Mesenchymal stem cell (in vitro differentiated cells and primary cell): ENCODE results near the gene CARD10.
A peak's percentile ranks its signal among the peaks of the same experiment; 100 is the strongest.

ENCODE experiments used
- DNase-seq: peaks from one replicate; pipeline ENCODE4 v3.0.0-alpha.2; 2013
- H2AFZ ChIP-seq: one replicate; pipeline ENCODE4 v1.6.1; 2013; ENCODE audit warnings: low read depth, mild to moderate bottlenecking, control low read depth, inconsistent platforms, low read length, moderate library complexity
- H2AK5ac ChIP-seq: 2 replicates; pipeline ENCODE4 v1.6.1; 2013; ENCODE audit warnings: low read length, moderate library complexity, mild to moderate bottlenecking, inconsistent platforms; ENCODE audit not compliant: severe bottlenecking
- H2BK120ac ChIP-seq: one replicate; pipeline ENCODE4 v1.6.1; 2013; ENCODE audit warnings: low read depth, mild to moderate bottlenecking, inconsistent platforms, low read length, moderate library complexity
- H2BK12ac ChIP-seq, 2 experiments: one replicate each; pipeline ENCODE4 v1.6.1; 2013; ENCODE audit warnings: inconsistent platforms in 2 of 2, low read length in 2 of 2, mild to moderate bottlenecking in 2 of 2, moderate library complexity in 2 of 2, control low read depth in 1 of 2
- H2BK15ac ChIP-seq: one replicate; pipeline ENCODE4 v1.6.1; 2013; ENCODE audit warnings: mild to moderate bottlenecking, low read depth, inconsistent platforms; ENCODE audit not compliant: poor library complexity, severe bottlenecking
- H2BK5ac ChIP-seq: 2 replicates; pipeline ENCODE4 v1.6.1; 2013; ENCODE audit warnings: low read depth, mild to moderate bottlenecking, low read length, control low read depth, inconsistent platforms; ENCODE audit not compliant: poor library complexity, severe bottlenecking
- H3K14ac ChIP-seq, 2 experiments: one replicate each; pipeline ENCODE4 v1.6.1; 2013; ENCODE audit warnings: inconsistent platforms in 2 of 2, low read length in 2 of 2, control low read depth in 1 of 2, mild to moderate bottlenecking in 1 of 2, moderate library complexity in 1 of 2
- H3K18ac ChIP-seq, 2 experiments: one replicate each; pipeline ENCODE4 v1.6.1; 2013; ENCODE audit warnings: inconsistent platforms in 2 of 2, low read length in 2 of 2, control low read depth in 1 of 2, low read depth in 1 of 2, mild to moderate bottlenecking in 1 of 2
- H3K23ac ChIP-seq, 2 experiments: one replicate each; pipeline ENCODE4 v1.6.1; 2013; ENCODE audit warnings: inconsistent platforms in 2 of 2, low read length in 2 of 2, mild to moderate bottlenecking in 2 of 2, moderate library complexity in 2 of 2, control low read depth in 1 of 2
- H3K27ac ChIP-seq: 2 replicates; pipeline ENCODE4 v1.5.1; 2013; ENCODE audit warnings: mild to moderate bottlenecking, moderate library complexity, low read length, control low read depth, inconsistent platforms; ENCODE audit not compliant: poor library complexity, severe bottlenecking
- H3K27me3 ChIP-seq, 2 experiments: 2 replicates each; pipeline versions ENCODE4 v1.6.1 to v1.7.0; 2013; ENCODE audit warnings: low read length in 2 of 2, mild to moderate bottlenecking in 2 of 2, moderate library complexity in 2 of 2, control low read depth in 1 of 2, inconsistent platforms in 1 of 2; ENCODE audit not compliant: control insufficient read depth in 1 of 2, insufficient read depth in 1 of 2
- H3K36me3 ChIP-seq, 2 experiments: 2 replicates each; pipeline versions ENCODE4 v1.6.1 to v1.7.0; 2013; ENCODE audit warnings: low read length in 2 of 2, control low read depth in 1 of 2, inconsistent platforms in 1 of 2, low read depth in 1 of 2, mild to moderate bottlenecking in 1 of 2; ENCODE audit not compliant: insufficient read depth in 2 of 2, control insufficient read depth in 1 of 2
- H3K4ac ChIP-seq, 2 experiments: one replicate each; pipeline ENCODE4 v1.6.1; 2013; ENCODE audit warnings: inconsistent platforms in 2 of 2, low read length in 2 of 2, mild to moderate bottlenecking in 2 of 2, moderate library complexity in 2 of 2, control low read depth in 1 of 2, low read depth in 1 of 2
- H3K4me1 ChIP-seq: 2 replicates; pipeline ENCODE4 v1.6.1; 2013; ENCODE audit warnings: low read depth, low read length, control low read depth; ENCODE audit not compliant: control insufficient read depth, insufficient read depth
- H3K4me2 ChIP-seq: 2 replicates; pipeline ENCODE4 v1.6.1; 2013; ENCODE audit warnings: low read length, mild to moderate bottlenecking, inconsistent platforms; ENCODE audit not compliant: poor library complexity, severe bottlenecking
- H3K4me3 ChIP-seq, 2 experiments: 2 replicates each; pipeline versions ENCODE4 v1.5.1 to v1.7.0; 2013; ENCODE audit warnings: low read length in 2 of 2, mild to moderate bottlenecking in 2 of 2, control low read depth in 1 of 2, low read depth in 1 of 2; ENCODE audit not compliant: insufficient read depth in 1 of 2
- H3K79me1 ChIP-seq: replicated peaks from 2 replicates; pipeline ENCODE4 v1.6.1; 2013; ENCODE audit warnings: mild to moderate bottlenecking, control low read depth, low read length, inconsistent platforms; ENCODE audit not compliant: poor library complexity, severe bottlenecking
- H3K9ac ChIP-seq: 2 replicates; pipeline ENCODE4 v1.7.0; 2013; ENCODE audit warnings: mild to moderate bottlenecking, low read length, moderate library complexity
- H3K9me3 ChIP-seq: 2 replicates; pipeline ENCODE4 v1.7.0; 2013; ENCODE audit warnings: mild to moderate bottlenecking, low read length; ENCODE audit not compliant: control insufficient read depth
- H4K8ac ChIP-seq: one replicate; pipeline ENCODE4 v1.6.1; 2013; ENCODE audit warnings: inconsistent platforms, mild to moderate bottlenecking, low read length, moderate library complexity
- H4K91ac ChIP-seq: one replicate; pipeline ENCODE4 v1.6.1; 2013; ENCODE audit warnings: mild to moderate bottlenecking, low read length, inconsistent platforms
- WGBS: methylation state at CpG from one replicate; pipeline ENCODE4 v1.1.7; 2013; ENCODE audit warnings: mixed read lengths; 5-methylcytosine and 5-hydroxymethylcytosine counted together

Gene CARD10

DNA sequence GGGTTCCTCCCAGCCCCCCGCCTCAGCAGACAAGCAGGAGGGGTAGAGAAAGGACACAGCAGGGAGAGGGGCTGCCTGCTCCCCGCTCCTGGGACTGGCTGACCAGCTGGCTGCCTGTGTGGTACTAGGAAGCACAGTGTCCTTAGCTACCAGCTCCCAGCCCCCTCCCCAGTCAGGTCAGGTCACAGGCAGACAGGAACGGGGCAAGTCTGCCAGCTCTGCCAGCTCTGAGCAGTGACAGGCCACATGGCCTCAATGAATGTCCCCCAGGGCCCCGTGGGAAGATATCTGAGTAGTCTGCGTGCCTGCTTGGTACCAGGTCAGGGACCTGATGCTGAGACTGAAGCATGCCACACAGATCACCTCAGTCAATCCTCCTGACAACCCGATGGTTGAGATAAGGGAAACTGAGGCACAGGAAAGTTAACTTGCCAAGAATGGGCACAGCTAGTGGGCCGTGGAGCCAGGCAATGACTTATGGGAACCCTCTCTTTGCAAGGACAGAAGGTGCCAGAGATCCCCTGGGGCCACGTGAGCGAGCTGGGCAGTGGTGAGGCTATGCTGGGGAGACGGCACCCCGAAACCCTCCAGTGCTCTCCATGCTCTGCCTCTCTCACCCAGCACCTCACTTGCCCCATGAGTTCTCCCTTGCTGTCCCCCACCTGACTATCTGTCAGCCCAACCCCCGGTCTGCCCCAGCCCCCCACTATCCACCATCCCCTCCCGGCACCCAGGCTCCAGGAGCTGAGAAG, 19.2 kb downstream of the CARD10 start:
- Histone ChIP-seq H3K14ac (peak overlapping the region in 1 of 2 experiments; percentile 53), H3K4me2 (no peak overlapping the region), H3K27me3 (no peaks in the 10 kb centered on the region), H3K79me1 (peaks cover 18% of the 10 kb centered on the region), H3K27ac (peak overlapping the region; percentile 97), H4K8ac (no peak overlapping the region), H2AK5ac (peak overlapping the region; percentile 96), H2BK120ac (no peak overlapping the region), H3K36me3 (peaks cover 70 to 71% of the 10 kb centered on the region in 2 experiments), H2AFZ (no peak overlapping the region), H3K4me1 (peaks cover 79% of the 10 kb centered on the region), H4K91ac (peak overlapping the region; percentile 28), H3K23ac (no peak overlapping the region), H2BK5ac (peak overlapping the region; percentile 68), H3K9me3 (no peaks in the 10 kb centered on the region), H3K9ac (no peak overlapping the region), H2BK15ac (no peak overlapping the region), H3K4me3 (no peak overlapping the region), H3K4ac (no peak overlapping the region), H2BK12ac (peak overlapping the region in 1 of 2 experiments; percentile 85), H3K18ac (peak overlapping the region in 1 of 2 experiments; percentile 61)
- DNase-seq, result no peak
- WGBS, result 95% methylated on average over 12 of the region's 13 CpGs

DNA sequence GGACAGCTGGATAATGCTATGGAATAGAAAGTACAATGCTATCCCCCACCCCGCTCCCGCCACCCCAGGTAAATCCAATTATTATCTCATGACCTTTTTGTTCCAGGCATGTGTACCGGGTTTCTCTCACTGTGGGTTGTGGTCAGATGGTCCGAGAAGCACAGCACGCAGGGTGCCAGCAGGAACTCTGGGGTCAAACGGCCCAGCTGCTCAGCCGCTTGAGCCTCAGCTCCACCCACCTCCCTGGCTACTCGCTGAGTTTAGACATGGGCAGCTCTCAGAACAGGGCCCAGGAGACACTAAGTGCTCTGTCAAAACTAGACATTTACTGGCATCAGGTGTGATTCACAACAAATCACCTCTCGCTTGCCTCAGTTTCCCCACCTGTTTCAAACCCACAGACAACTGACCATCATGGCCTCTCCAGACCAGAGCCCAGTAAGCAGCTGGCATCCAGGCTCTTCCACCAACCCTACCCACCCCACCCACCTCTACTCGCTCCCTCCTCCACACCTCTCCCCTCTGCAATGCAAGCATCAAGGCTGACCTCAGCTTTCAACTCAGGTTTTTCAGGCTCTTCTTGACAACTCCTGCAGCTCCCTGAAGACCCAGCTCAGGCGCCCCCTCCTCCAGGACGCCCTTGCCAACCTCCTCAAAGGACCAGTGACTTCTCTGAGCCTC, 20.0 kb downstream of the CARD10 start:
- no peak overlapping the region for H3K4me2 ChIP-seq
- H3K27me3 ChIP-seq, result no peaks in the 10 kb centered on the region
- peaks cover 83% of the 10 kb centered on the region for H3K4me1 ChIP-seq
- peak overlapping the region in 1 of 2 experiments; percentile 7 for H3K18ac ChIP-seq
- H3K9ac ChIP-seq, result no peak overlapping the region
- H3K23ac ChIP-seq, result no peak overlapping the region
- peaks cover 12% of the 10 kb centered on the region for H3K79me1 ChIP-seq
- H4K91ac ChIP-seq, result peak overlapping the region; percentile 19
- H4K8ac ChIP-seq, result no peak overlapping the region
- peak; percentile 31 for DNase-seq
- no peak overlapping the region for H2BK15ac ChIP-seq
- no peaks in the 10 kb centered on the region for H3K9me3 ChIP-seq
- H2AK5ac ChIP-seq, result peak overlapping the region; percentile 96
- peak overlapping the region in 1 of 2 experiments; percentile 53 for H3K14ac ChIP-seq
- no peak overlapping the region for H2BK12ac ChIP-seq
- H3K36me3 ChIP-seq, result peaks cover 68 to 69% of the 10 kb centered on the region in 2 experiments
- no peak overlapping the region for H2BK120ac ChIP-seq
- peak overlapping the region; percentile 68 for H2BK5ac ChIP-seq
- H3K4me3 ChIP-seq, result no peak overlapping the region
- H3K27ac ChIP-seq, result peak overlapping the region; percentile 97
- no peak overlapping the region for H2AFZ ChIP-seq
- WGBS, result 77% methylated on average over 12 of the region's 12 CpGs
- no peak overlapping the region for H3K4ac ChIP-seq

DNA sequence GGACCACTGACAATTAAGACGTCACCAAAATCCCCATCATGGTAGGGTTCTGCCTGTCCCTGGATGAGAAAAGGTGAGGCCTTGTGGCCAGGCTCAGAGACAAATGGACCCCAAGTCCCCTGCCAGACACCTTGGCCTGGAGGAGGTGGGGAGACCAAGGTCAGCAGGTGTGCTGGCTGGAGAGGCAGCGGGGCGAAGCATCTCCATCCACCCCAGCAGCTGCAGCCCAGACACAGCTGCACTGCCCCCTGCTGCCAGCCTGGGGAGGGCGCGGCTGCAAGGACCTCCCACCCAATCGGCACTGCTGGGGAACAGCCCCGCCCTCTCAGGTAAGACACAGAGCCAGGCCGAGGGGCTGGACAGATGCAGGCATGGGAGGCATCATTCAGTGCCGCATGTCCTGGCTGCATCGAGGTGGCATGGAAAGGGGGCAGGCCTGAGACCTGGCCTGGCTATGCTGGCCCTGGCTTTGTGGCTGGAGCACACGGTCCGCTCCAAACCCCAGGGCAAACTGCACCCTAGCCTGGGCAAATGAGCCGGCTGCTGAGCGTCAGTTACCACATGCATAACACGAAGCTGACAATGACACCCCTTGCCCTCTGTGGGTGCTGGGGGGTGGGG, 20.8 kb downstream of the CARD10 start:
- Histone ChIP-seq H3K4ac (peak overlapping the region in 1 of 2 experiments; percentile 30), H3K27ac (peak overlapping the region; percentile 97), H3K9me3 (no peaks in the 10 kb centered on the region), H4K8ac (no peak overlapping the region), H2BK5ac (peak overlapping the region; percentile 91), H3K9ac (no peak overlapping the region), H3K4me2 (no peak overlapping the region), H4K91ac (peak overlapping the region; percentile 79), H2BK12ac (peak overlapping the region in 1 of 2 experiments; percentile 57), H2BK120ac (no peak overlapping the region), H2AFZ (no peak overlapping the region), H3K4me3 (no peak overlapping the region), H3K23ac (no peak overlapping the region), H3K27me3 (no peaks in the 10 kb centered on the region), H3K79me1 (peaks cover 16% of the 10 kb centered on the region), H2AK5ac (peak overlapping the region; percentile 95), H3K14ac (peak overlapping the region in 1 of 2 experiments; percentile 50), H3K36me3 (peaks cover 68 to 69% of the 10 kb centered on the region in 2 experiments), H3K18ac (peak overlapping the region; percentile 7 to 26), H2BK15ac (no peak overlapping the region), H3K4me1 (peaks cover 82% of the 10 kb centered on the region)
- 65% methylated on average over 15 of the region's 15 CpGs for WGBS
- no peak for DNase-seq
